T-helper 1 cell treated with Interleukin-12 subunit alpha and Interleukin-12 subunit beta and Interleukin-4 antibody, amounts not matched to agents 30 ng/mL and 1 ng/mL, for 36 hours (primary cell): Measurements from ENCODE around the gene KCNG1. TPM values are rescaled to one million over a fixed set of nuclear protein-coding genes. Genes with fewer than 3 reads are reported as not detected.

ENCODE experiments used
- intact Hi-C: fragments of 100-400 bp; cut with micrococcal nuclease; formaldehyde crosslinking; loops from one replicate; pipeline ENCODE4 v1.15.1; 2024
- total RNA-seq: library from RNA; stranded (reverse); gene quantifications from 2 replicates; pipeline ENCODE4 v1.2.3, GENCODE V29; 2022

The KCNG1 gene
- total RNA-seq, 1 donor from 2014 or later: 0.10 TPM

DNA sequence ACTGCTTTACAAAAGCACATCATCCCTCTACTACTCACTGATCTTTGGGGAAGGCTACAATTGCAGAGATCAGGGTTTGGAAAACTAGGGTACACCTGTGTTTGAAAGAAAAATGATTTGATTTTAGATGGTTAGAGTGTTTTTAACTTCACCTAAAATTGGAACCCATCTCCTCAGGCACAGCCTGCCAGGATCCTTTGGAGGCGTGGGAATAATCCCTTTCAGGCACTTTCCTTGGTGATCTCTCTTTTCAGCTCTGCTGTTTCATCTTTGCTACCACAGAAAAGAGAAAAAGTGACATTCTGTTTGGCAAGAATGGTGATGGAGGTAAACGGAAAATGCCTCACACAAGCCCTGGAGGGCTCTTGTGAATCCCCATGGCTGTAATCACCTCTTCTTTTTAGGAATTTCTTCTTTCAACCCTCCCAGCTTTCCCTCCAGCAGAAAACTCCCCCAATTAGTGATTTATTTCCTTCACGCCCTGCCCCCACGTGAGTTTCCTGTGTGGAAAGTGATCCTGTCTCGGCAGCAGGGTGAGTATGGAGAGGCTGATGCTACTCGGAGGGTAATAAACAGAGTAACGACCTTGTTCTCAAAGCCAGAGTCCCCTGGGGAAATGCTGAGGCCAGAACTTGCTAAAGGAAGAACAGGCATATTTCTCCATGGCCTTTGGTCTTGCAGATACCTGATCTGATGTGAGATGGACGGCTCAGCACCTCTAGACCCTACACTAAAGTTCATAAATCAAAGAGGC is 9.2 kb downstream of the KCNG1 start:
- intact Hi-C loops: no loop called here

DNA sequence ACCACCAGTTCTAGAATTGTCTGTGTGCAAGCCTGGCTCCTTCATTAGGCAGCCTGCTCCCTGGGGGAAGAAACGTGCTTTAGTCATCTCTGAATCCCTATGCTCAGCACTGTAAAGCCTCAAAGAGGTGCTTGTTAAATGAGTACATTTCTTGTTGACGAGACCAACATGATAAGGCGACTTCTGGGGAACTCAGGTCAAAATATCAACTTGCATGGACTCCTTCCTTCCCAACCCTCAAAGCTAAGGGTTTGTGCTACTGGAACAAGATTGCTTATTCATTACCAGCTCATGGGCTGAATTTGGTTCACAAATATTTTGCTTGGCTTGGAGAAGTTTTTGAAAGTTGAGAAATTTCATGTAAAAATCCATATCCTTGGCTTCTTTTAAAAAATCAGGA is 10.6 kb downstream of the KCNG1 start:
- intact Hi-C loops: no loop called here

DNA sequence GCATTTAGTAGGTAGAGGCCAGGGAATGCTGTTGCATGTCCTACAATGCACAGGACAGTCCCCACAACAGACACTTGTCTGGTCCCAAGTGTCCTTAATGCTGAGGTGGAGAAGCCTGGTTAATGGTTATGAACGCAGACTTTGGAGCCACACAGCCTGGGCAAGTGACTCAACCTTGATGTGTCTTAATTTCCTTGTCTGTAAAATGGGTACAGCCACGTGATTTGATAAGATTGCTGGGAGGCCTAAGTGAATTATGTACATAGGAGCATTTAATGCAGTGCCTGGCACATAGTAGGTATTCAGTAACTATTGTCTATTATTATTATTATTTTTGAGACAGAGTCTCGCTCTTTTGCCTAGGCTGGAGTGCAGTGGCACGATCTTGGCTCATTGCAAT is 11.4 kb downstream of the KCNG1 start:
- intact Hi-C loops: no loop called here

DNA sequence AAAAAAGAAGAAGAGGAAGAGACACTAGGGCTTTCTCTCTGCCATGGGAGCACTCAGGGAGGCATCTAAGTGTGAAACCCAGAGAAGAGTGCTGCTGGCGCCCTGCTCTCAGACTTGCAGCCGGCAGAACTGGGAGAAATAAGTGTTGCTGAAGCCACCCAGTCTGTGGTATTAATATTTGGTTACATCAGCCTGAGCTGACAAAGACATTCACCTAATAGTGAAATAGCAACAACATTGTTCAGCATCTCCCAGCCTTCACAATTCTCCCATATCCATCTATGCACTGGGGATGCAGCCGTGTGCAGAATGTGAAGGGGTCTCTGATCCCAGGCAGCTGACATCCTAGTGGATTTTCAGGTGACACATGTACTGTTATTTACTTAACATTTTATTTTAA is 12.0 kb downstream of the KCNG1 start:
- intact Hi-C loops: no loop called here

DNA sequence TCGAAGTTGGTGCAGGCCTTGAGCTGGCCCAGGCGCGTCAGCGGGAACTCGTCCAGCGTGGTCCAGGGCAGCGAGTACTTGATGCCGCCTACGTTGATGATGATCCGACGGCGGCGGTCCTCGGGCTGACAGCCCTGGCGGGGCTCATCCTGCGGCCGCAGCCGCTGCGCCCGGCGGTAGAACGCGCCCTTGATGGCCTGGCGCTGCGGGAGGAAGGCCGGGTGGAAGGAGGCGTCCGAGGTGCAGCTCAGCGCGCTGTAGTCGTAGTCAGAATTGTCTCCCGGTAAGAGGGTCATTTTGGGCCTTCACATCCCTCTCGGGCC is 12.9 kb downstream of the KCNG1 start:
- intact Hi-C loops: no loop called here

DNA sequence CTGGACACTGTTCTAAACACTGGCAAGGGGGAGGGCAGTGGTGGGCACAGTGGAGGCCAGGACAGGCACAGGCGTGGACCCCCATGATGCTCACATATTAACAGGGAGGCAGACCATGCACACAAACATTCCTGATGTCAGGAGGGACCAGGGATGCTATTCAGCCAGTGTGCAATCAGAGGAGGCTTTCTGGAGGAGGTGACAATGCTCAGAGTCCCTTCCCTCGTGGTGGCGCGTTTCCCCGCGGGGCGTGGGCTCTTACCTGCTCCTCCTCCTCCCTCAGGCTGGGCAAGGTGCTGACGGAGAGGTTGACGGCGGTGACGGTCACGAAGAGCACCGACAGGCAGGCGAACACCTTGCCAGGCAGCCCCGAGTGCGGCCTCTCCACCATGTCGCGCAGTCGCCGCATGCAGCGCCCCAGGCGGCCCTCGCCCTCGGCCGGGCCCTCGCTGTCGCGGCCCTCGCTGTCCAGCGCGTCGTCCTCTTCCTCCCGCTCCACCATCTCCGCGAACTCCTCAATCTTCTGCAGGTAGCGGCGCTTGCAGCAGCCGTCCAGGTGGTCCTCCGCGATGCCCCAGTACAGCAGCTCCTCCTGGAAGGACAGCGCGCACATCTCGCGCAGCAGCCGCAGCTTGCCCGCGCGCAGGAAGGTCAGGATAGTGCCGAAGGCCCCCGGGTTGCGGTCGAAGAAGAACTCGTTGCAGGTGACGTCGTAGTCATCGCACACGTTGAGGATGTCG is 13.4 kb downstream of the KCNG1 start:
- intact Hi-C loops: no loop called here

DNA sequence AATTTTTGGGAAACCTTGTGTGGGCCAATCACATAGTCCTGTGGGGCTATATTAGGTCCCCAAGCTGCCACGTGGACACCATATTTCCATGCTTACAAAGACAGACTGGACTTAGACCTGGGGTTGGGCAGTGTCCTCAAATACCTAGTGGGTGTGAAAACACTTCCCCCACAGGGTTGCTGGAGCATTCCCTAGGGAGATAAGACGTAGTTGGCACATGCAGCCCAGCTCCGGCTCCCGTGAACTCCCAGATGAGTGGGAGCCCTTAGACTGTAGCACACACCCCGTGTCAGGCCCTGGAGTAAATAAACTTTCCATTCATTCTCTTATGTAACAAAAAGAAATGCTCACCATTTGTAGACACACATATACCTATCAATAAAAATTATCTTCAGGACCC is 14.2 kb downstream of the KCNG1 start:
- intact Hi-C loops: no loop called here

DNA sequence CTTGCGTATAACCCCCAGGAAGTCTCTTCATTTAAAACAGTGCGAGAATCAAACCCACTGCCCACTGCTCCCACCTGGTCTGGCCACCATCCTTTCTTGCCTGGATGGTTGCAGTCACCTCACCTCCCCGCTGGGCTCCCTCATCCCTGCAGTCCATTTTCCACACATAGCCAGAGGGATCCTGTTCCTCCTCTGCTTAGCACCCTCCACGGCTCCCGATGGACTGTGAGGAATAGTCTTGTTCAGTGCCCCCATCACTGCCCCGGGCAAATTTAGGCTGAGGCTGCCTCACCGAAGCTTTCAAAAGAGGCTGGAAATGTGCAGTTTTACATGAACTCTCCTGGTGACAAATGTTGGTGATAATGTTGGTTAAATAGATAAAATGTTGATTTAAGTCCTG is 17.7 kb downstream of the KCNG1 start:
- intact Hi-C loops: no loop called here

DNA sequence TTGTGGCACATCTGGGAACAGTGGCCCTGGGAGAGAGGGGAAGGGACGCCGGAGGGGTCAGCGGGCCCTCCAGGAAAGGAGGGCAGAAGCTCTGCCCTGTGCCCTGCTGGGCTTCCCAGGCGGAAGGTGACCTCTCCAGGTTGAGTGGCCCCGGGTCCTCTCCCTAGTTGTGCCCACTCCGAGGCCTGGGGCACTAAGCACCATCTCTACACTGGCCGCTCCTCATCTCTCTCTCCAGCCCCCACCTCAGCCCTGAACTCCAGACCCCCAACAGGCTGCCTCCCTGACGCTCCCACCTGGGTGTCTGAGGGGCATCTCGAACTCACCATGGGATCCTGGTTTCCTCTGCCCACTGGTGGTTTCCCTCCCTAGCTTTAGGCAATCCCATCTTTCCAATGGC is 18.1 kb downstream of the KCNG1 start:
- intact Hi-C loops: no loop called here

DNA sequence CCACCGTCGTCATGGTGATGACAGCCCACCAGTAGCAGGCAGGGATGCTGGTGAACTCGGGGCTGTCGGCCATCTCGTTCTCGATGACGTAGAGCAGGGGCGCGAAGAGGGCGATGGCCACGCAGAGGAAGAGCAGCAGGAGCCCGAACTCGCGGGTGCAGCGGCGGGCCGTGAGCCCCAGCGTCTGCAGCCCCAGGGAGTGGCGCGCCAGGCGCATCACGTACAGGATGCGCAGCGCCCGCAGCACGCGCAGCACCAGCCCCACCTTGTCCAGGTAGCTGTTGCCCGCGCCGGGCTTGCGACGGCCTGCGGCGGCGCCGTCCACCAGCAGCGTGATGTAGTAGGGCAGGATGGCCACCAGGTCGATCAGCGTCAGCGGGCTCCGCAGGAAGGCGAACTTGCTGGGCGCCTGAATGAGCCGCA is 18.6 kb downstream of the KCNG1 start:
- intact Hi-C loops: no loop called here

DNA sequence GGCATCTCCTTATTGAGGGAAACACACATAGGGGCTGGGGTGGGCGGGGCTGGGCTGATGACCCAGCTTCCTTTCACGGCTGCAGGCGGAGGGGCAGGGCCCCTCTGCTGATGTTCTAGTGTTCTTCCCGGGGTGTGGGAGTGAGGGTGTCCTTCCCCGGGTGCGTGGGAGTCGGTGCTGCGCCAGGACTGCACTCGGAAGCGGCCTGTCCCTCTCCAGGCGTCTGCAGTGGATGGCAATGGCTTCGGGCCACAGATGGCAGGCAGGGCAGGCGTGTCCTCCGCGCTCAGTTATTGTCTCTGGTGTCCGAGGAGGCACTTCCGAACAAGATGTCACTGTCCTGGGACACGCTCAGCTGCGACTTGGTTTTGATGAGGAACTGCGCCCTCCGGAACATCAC is 19.2 kb downstream of the KCNG1 start:
- intact Hi-C loops: no loop called here

DNA sequence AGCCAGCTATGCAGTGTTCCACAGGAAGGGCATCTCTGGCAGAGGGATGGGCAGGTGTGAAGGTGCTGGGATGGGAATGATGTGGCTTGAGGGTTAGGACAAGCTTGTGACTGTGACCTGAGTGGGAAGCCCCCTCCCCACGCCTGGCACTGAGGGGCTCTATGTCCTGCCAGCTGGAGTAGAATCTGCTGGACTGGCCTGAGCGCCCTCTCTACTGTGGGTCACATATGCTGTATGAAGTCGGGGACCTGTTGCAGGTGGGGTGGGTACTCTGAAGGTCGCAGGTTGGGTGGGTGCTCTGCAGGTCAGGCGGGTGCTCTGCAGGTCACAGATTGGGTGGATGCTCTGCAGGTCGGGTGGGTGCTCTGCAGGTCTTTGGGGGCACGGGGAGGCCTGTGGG is 20.3 kb downstream of the KCNG1 start:
- intact Hi-C loops: no loop called here

DNA sequence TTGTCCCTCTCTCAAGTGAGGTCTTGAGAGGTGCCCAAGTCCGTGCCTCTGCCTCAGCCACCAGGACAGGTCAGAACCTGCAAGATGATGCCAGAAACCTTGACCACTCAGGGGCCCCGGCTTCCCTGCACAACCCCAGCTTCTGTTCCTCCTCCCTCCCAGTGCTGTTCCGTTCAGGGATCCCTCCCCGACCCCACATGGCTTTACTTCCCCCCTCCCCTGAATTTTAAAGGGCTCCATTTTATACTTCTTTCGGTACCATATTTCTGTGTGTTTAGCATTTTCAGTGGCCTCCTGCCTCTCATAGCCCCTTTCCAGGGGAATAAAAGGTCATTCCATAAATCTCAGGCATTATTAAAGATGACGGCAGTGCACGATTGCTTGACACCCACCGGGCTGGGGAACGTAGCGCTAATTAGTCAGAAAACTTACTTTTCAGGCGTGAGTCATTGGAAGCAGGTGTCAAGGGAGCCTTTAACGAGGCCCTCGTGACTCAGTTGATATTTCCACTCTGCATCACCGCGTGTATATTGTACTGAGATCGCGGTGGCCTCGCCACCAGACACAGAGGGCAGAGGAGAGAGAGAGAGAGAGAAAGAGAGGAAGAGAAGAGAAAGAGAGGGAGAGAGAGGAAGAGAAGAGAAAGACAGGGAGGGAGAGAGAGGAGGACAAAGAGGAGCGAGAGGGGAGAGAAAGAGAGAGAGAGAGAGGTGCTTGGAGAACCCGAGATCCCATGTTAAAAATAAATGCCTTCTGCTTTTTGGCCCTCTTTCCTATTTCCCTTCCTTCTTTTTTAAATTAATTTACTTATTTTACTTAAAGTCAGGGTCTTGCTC is 21.3 kb downstream of the KCNG1 start:
- intact Hi-C loops: no loop called here

DNA sequence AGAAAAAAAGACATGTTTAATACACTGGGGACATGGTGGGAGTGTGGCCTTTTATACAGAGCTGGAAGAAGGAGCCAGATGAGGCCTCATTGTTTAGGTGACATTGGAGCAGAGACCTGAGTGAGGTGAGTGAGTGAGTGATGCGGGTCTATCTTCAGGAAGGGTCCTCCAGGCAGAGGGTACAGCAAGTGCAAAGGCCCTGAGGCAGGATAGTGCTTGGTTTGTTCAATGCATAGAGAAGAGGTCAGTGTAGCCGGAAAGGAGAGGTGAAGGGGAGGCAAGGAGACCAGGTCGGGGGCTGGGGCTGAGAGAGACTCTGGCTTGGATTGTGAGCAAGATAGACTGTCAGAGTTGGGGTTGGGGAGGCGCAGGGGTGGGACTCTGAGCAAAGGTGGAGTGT is 23.6 kb downstream of the KCNG1 start:
- intact Hi-C loops: no loop called here

DNA sequence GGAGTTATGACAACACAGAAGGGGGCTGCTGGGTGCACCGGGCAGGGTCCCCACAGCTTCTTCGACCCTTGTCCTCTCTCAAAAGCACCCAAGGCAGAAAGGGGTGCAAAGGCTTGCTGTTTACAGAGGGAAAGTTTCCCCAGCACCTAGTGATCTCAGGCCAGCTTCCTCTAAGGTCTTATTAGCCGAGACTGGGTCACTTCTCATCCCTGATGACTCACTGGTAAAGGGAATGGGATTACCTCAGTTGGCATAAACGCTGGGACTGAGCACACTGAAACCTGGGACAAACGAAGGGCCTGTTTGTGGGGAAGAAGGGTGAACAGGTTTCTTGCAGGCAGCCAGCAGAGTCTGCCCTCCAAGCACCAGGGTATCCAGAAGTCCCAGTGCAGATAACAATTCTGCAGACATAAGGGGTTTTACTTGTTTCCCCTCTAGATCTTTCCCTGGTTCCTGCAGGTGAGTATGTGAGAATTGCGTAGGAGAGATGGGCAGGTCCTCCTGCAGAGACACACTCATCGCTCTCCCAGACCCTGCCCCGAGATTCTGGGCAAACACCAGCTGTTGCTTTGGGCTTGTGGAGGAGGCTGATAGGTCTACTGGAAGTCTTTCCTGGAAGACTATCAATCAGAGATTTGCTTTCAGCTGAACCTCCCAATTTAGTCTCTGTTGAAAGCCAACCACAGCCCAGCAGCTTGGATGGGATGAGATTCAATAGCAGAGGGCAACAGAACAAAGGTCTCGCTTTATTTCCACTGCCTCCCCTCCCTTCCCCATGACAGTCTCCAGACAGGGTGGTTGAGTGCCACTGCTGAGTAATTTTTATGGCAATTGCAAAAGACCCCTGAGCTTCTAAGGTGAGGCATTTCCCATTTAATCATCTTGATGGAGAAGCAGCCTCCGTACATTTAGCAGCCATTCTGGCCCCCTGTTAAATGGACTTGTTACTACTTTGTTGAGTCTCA is 25.7 kb downstream of the KCNG1 start:
- intact Hi-C loops: no loop called here

DNA sequence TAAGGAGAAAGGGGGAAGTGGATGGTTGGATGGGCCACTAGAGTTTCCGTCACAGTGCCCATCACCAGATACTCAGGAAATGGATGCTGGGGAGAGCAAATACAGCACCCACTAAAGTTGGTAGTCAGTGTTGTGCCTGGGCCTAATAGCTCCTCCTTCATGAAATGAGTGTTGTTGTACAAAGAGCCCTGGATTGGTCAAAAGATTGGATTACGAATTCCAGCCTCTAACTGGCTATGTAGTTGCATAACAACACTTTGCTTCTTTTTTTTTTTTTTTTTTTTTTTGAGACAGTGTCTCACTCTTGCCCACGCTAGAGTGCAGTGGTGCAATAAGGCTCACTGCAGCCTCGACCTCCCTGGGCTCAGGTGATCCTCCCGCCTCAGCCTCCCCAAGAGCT is 27.4 kb downstream of the KCNG1 start:
- intact Hi-C loops: no loop called here

DNA sequence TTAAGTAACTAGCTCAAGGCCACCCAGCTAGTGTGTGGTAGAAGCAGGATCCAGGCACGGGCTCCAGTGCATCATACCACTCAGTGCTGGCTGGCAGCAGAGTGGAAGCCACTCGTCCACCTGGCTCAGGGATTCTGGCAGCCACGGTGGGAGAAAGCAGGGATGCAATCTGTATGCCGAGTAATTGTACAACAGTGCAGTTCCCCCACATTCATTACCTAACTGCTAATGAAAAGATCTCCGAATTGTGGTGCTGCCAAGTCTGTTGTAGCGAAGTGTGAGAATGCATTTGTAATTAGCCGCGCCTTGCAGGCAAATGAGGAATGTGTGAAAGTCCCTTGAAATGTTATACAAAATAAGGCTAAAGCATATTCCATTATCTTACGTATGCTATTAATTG is 29.0 kb downstream of the KCNG1 start:
- intact Hi-C loops: no loop called here

DNA sequence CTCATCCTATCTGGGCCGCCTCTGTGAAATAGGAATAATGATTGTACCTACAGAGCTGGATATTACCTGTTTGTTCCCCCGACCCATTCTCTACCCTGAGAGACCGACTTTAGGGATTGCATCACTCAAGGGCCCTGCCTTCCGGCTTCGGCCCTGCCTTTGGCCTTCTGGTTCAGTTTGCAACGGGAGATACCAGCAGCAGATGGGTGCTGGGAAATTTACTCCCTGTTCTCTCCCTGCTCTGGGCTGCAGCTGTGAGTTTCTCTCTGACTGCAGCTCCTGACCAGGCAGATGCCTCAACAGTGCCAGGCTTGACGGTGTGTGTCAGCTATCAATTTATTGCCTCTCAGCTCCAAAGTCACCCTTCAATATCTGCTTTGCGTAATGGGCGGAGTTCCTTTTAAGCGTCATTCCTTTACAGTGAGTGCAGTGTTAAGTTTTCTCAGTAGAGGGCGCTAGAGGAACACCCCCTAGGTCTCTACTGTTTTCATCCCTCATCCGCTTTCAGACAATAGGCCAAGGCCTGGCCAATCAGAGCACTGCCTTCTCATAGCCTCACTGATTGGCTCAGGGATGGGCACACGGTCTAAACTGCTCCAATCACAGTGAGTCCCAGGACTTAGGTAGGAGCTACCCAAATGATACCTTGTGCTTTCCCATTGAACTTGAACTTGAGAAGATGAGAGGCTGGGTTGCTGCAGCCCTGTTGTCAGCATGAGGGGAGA is 30.0 kb downstream of the KCNG1 start:
- intact Hi-C loops: no loop called here

DNA sequence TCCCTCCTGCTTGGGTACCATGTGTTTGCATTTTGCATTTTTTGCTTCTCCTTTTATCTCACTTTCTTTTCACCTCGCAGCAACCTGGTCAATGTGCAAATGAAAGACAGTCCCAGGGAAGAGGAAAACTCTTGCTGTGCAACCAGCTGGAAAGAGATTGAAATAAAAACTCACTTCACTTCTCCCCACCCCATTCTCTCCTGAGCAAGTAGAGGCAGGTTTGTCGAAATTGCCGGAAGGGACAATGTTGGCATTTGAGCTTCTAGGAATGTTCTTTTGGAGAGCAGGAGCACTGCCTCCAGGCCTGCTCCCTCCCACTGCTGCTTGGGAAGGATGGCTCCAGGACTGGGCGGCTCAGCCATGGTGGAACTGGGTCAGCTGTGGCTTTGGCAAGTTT is 30.6 kb downstream of the KCNG1 start:
- intact Hi-C loops: no loop called here

DNA sequence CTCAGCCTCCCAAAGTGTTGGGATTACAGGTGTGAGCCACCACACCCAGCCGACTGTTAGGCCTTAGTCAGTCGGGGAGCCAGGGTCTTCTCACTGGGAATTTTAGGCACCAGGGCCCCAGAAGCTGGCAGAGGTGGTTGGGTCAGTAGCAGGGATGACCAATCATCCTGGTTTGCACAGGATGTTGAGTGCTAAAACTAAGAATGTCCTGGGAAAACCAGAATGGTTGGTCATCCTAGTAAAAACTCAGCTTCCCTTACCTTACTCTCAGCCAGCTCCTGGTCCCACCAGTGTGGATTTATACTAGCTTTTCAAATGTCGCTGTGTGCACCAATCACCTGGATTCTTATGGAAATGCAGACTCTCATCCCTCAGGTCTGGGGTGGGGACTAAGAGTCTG is 31.8 kb downstream of the KCNG1 start:
- intact Hi-C loops: no loop called here
